DND-41 (cell line): ENCODE data around the gene MAFB.

Experiments
- CTCF ChIP-seq: IDR thresholded peaks from 2 replicates; pipeline ENCODE4 v1.5.1; 2012; ENCODE audit warnings: borderline replicate concordance, low read length, moderate library complexity, mild to moderate bottlenecking; ENCODE audit not compliant: poor library complexity, severe bottlenecking; ENCODE audit errors: extremely low read depth
- EZH2 ChIP-seq: IDR thresholded peaks from 3 replicates; pipeline ENCODE4 v1.6.1; 2012; ENCODE audit warnings: borderline replicate concordance, low read depth, mild to moderate bottlenecking, moderate library complexity, low read length, inconsistent platforms; ENCODE audit not compliant: severe bottlenecking

- no peak for TF ChIP-seq CTCF
- TF ChIP-seq EZH2 = no peak
Observed at GRCh38 chr20:40675599-40676221, 13.3 kb downstream of the MAFB start.
